HepG2 (cell line): ENCODE results near the gene RING1. TPM values are rescaled to one million over a fixed set of nuclear protein-coding genes. Genes with fewer than 3 reads are reported as not detected.

Experiments
- CAMTA2 ChIP-seq: sonication (generic); formaldehyde crosslinking; IDR thresholded peaks from 2 replicates; pipeline ENCODE4 v1.4.0; 2020; ENCODE audit warnings: mild to moderate bottlenecking, missing genetic modification reagents, borderline replicate concordance
- DPF2 ChIP-seq: sonication (generic); formaldehyde crosslinking; IDR thresholded peaks from 2 replicates; pipeline ENCODE4 v1.4.0; 2020; ENCODE audit warnings: mild to moderate bottlenecking, low read depth, missing genetic modification reagents, borderline replicate concordance
- KLF6 ChIP-seq: IDR thresholded peaks from 2 replicates; pipeline ENCODE4 v1.8.0; 2016; ENCODE audit warnings: missing biosample characterization, missing genetic modification reagents
- NCOA5 ChIP-seq: sonication (generic); formaldehyde crosslinking; IDR thresholded peaks from 2 replicates; pipeline ENCODE4 v1.4.0; 2020; ENCODE audit warnings: missing genetic modification reagents
- NRL ChIP-seq: sonication (generic); formaldehyde crosslinking; IDR thresholded peaks from 2 replicates; pipeline ENCODE4 v1.5.0; 2020; ENCODE audit warnings: missing genetic modification reagents, mild to moderate bottlenecking, moderate library complexity, borderline replicate concordance
- PAWR ChIP-seq: sonication (generic); formaldehyde crosslinking; IDR thresholded peaks from 2 replicates; pipeline ENCODE4 v1.4.0; 2020; ENCODE audit warnings: missing genetic modification reagents, mild to moderate bottlenecking, borderline replicate concordance
- POLR2AphosphoS2 ChIP-seq: IDR thresholded peaks from 2 replicates; pipeline ENCODE4 v1.6.1; 2011; ENCODE audit warnings: low read depth, low read length, improper control_type of control experiment
- RBM22 ChIP-seq: fragments of 200-400 bp; formaldehyde crosslinking; optimal IDR thresholded peaks from 2 replicates; pipeline ENCODE3; 2017; ENCODE audit warnings: mild to moderate bottlenecking, low read length, moderate library complexity
- RCOR2 ChIP-seq: IDR thresholded peaks from 2 replicates; pipeline ENCODE4 v1.6.1; 2016; ENCODE audit warnings: missing biosample characterization, missing genetic modification reagents
- REL ChIP-seq: sonication (generic); formaldehyde crosslinking; conservative IDR thresholded peaks from 2 replicates; pipeline ENCODE4 v1.8.0; 2022; ENCODE audit warnings: mild to moderate bottlenecking, missing genetic modification reagents, moderate library complexity
- RFX3 ChIP-seq: IDR thresholded peaks from 2 replicates; pipeline ENCODE4 v1.6.1; 2016; ENCODE audit warnings: missing biosample characterization, missing genetic modification reagents
- RXRB ChIP-seq: IDR thresholded peaks from 2 replicates; pipeline ENCODE4 v1.6.1; 2016; ENCODE audit warnings: borderline replicate concordance, missing genetic modification reagents, missing compliant biosample characterization
- SIN3A ChIP-seq: IDR thresholded peaks from 2 replicates; pipeline ENCODE4 v1.6.1; 2011; ENCODE audit warnings: low read depth, mild to moderate bottlenecking, control low read depth, low read length, borderline replicate concordance
- SMARCE1 ChIP-seq: fragments of 450-650 bp; IDR thresholded peaks from 2 replicates; pipeline ENCODE4 v1.6.1; 2017; ENCODE audit warnings: borderline replicate concordance
- SOX6 ChIP-seq, 2 experiments: fragments of 450-650 bp in 1 of 2; sonication (generic) in 1 of 2; formaldehyde crosslinking in 1 of 2; IDR thresholded peaks; 2 replicates each; pipeline versions ENCODE4 v1.4.0 to v1.6.1; 2017 to 2020; ENCODE audit warnings: antibody characterized with exemption in 1 of 2, mild to moderate bottlenecking in 1 of 2, missing genetic modification reagents in 1 of 2
- THYN1 ChIP-seq: sonication (generic); formaldehyde crosslinking; IDR thresholded peaks from 2 replicates; pipeline ENCODE4 v1.8.1; 2023; ENCODE audit warnings: low read depth, mild to moderate bottlenecking, moderate library complexity, missing genetic modification reagents, borderline replicate concordance
- ZBTB20 ChIP-seq: sonication (generic); formaldehyde crosslinking; IDR thresholded peaks from 2 replicates; pipeline ENCODE4 v1.8.1; 2023; ENCODE audit warnings: missing genetic modification reagents, low read depth, mild to moderate bottlenecking, borderline replicate concordance
- ZBTB39 ChIP-seq: sonication (generic); formaldehyde crosslinking; IDR thresholded peaks from 2 replicates; pipeline ENCODE4 v1.5.0; 2020; ENCODE audit warnings: missing genetic modification reagents
- ZC3H4 ChIP-seq: sonication (generic); formaldehyde crosslinking; IDR thresholded peaks from 2 replicates; pipeline ENCODE4 v1.4.0; 2020; ENCODE audit warnings: missing genetic modification reagents, borderline replicate concordance
- ZNF34 ChIP-seq: sonication (generic); formaldehyde crosslinking; IDR thresholded peaks from 2 replicates; pipeline ENCODE4 v1.4.0; 2020; ENCODE audit warnings: mild to moderate bottlenecking, missing genetic modification reagents, borderline replicate concordance
- ZNF430 ChIP-seq: sonication (generic); formaldehyde crosslinking; IDR thresholded peaks from 2 replicates; pipeline ENCODE4 v1.9.0; 2021; ENCODE audit warnings: mild to moderate bottlenecking, missing genetic modification reagents
- ZNF44 ChIP-seq: sonication (generic); formaldehyde crosslinking; IDR thresholded peaks from 2 replicates; pipeline ENCODE4 v1.5.1; 2020; ENCODE audit warnings: mild to moderate bottlenecking, missing genetic modification reagents
- ZNF766 ChIP-seq: sonication (generic); formaldehyde crosslinking; IDR thresholded peaks from 2 replicates; pipeline ENCODE4 v1.5.0; 2020; ENCODE audit warnings: missing genetic modification reagents, borderline replicate concordance
- polyA plus RNA-seq, 8 experiments: library from polyadenylated mRNA; depleted of rRNA in 3 of 8; stranded (reverse) in 7 of 8; unstranded in 1 of 8; fragments of >200 nt; fragmentation: Illumina TruSeq in 4 of 8; extraction: Trizol in 4 of 8; gene quantifications; 2 replicates each; pipeline versions ENCODE4 v1.2.1 to v1.2.3, GENCODE V29; 2011 to 2016; ENCODE audit warnings: low read depth in 4 of 8, missing spikeins in 1 of 8, mixed read lengths in 1 of 8; ENCODE audit not compliant: insufficient read depth in 1 of 8
- total RNA-seq, 5 experiments: library from RNA; depleted of rRNA; stranded (reverse); fragments of >200 nt; fragmentation: Illumina TruSeq; extraction: Trizol; gene quantifications; 2 replicates each; pipeline ENCODE4 v1.2.3, GENCODE V29; 2016; ENCODE audit warnings: low read depth in 1 of 5
- TF ChIP-seq, protein P1 (sequence below): sonication (generic); formaldehyde crosslinking; IDR thresholded peaks from 2 replicates; pipeline ENCODE4 v1.4.0; 2020; ENCODE audit warnings: mild to moderate bottlenecking, missing genetic modification reagents
- TF ChIP-seq, protein P2 (sequence below): sonication (generic); formaldehyde crosslinking; IDR thresholded peaks from 2 replicates; pipeline ENCODE4 v1.5.0; 2020; ENCODE audit warnings: mild to moderate bottlenecking, missing genetic modification reagents, moderate library complexity

RING1 gene
- total and polyA plus RNA-seq, 2 of the 13 experiments (the other 11 are each of a cell fraction or from before 2014, with no cell fraction given): 23.9 to 33.6 TPM

- TF ChIP-seq DPF2 (0 out of 2 replicates have a peak, but pooled peaks have one; percentile 28), SIN3A (peak; percentile 61; the same call in 1 of the 2 replicates), REL (CRISPR knock-in tag) (no peak), ZC3H4 (CRISPR knock-in tag) (no peak; the same call in 1 of the 2 replicates), NRL (CRISPR knock-in tag) (peak; percentile 45), RBM22 (peak; percentile 58), ZNF766 (CRISPR knock-in tag) (no peak), CAMTA2 (CRISPR knock-in tag) (no peak), THYN1 (CRISPR knock-in tag) (no peak; the same call in 1 of the 2 replicates), RXRB (CRISPR knock-in tag) (peak; percentile 100), NCOA5 (CRISPR knock-in tag) (no peak), ZNF34 (CRISPR knock-in tag) (peak; percentile 89; the same call in 1 of the 2 replicates), POLR2AphosphoS2 (peak; percentile 17; the same call in 1 of the 2 replicates), PAWR (peak; percentile 90; the same call in 1 of the 2 replicates), RCOR2 (peak; percentile 66; the same call in 1 of the 2 replicates), ZBTB39 (CRISPR knock-in tag) (peak; percentile 42; the same call in 1 of the 2 replicates), ZBTB20 (CRISPR knock-in tag) (0 out of 2 replicates have a peak, but pooled peaks have one; percentile 13), KLF6 (CRISPR knock-in tag) (peak; percentile 77), SMARCE1 (no peak), ZNF430 (CRISPR knock-in tag) (peak; percentile 82), ZNF44 (CRISPR knock-in tag) (no peak), RFX3 (no peak), SOX6 (IDR thresholded peaks at IDR 0.05) (no peak), SOX6 (CRISPR knock-in tag; IDR thresholded peaks at IDR 0.05) (peak; percentile 81)
- TF ChIP-seq, protein P1, sequence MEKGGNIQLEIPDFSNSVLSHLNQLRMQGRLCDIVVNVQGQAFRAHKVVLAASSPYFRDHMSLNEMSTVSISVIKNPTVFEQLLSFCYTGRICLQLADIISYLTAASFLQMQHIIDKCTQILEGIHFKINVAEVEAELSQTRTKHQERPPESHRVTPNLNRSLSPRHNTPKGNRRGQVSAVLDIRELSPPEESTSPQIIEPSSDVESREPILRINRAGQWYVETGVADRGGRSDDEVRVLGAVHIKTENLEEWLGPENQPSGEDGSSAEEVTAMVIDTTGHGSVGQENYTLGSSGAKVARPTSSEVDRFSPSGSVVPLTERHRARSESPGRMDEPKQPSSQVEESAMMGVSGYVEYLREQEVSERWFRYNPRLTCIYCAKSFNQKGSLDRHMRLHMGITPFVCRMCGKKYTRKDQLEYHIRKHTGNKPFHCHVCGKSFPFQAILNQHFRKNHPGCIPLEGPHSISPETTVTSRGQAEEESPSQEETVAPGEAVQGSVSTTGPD (CRISPR knock-in tag): no peak
- TF ChIP-seq, protein P2, sequence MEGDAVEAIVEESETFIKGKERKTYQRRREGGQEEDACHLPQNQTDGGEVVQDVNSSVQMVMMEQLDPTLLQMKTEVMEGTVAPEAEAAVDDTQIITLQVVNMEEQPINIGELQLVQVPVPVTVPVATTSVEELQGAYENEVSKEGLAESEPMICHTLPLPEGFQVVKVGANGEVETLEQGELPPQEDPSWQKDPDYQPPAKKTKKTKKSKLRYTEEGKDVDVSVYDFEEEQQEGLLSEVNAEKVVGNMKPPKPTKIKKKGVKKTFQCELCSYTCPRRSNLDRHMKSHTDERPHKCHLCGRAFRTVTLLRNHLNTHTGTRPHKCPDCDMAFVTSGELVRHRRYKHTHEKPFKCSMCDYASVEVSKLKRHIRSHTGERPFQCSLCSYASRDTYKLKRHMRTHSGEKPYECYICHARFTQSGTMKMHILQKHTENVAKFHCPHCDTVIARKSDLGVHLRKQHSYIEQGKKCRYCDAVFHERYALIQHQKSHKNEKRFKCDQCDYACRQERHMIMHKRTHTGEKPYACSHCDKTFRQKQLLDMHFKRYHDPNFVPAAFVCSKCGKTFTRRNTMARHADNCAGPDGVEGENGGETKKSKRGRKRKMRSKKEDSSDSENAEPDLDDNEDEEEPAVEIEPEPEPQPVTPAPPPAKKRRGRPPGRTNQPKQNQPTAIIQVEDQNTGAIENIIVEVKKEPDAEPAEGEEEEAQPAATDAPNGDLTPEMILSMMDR: peak; percentile 74
These were observed 40.8 kb downstream of the RING1 start (continued) for GRCh38 chr6:33248932-33249731.
